H1 (cell line): ENCODE data around the gene IER3IP1. TPM values are rescaled to one million over a fixed set of nuclear protein-coding genes. Genes with fewer than 3 reads are reported as not detected.

Experiments
- CTCF ChIA-PET: fragments of 300-600 bp; sonication (Branson Sonifier 250); formaldehyde crosslinking; loops from one replicate; lab custom pipeline; 2021; ENCODE audit not compliant: partially characterized antibody; lab: Charles Lee
- POLR2A ChIA-PET: fragments of 300-600 bp; sonication (Branson Sonifier 250); formaldehyde crosslinking; loops from one replicate; lab custom pipeline; 2021; ENCODE audit warnings: inconsistent platforms; ENCODE audit not compliant: partially characterized antibody; lab: Charles Lee
- DNase-seq, 2 experiments: peaks; one replicate each; pipeline versions ENCODE4 v3.0.0 to v3.0.0-alpha.2; 2010 to 2022; ENCODE audit warnings: low spot score in 2 of 2, low read depth in 1 of 2, mixed read lengths in 1 of 2
- FAIRE-seq: peaks from 2 replicates; lab custom pipeline; 2011; peaks lifted over from hg19 to GRCh38; lab: Jason Lieb, UNC
- H2AFZ ChIP-seq: 2 replicates; pipeline ENCODE4 v1.8.1; 2012; ENCODE audit warnings: low read length, inconsistent platforms
- H2AK5ac ChIP-seq: 2 replicates; pipeline ENCODE4 v1.6.1; 2013; ENCODE audit warnings: low read depth, low read length
- H2BK120ac ChIP-seq: replicated peaks from 2 replicates; pipeline ENCODE3; 2013; ENCODE audit warnings: low read depth, low read length, inconsistent platforms
- H2BK12ac ChIP-seq: 2 replicates; pipeline ENCODE4 v1.6.1; 2013; ENCODE audit warnings: low read depth, low read length
- H2BK15ac ChIP-seq: 2 replicates; pipeline ENCODE4 v1.6.1; 2013; ENCODE audit warnings: low read length
- H2BK20ac ChIP-seq: 2 replicates; pipeline ENCODE4 v1.6.1; 2013; ENCODE audit warnings: low read length
- H2BK5ac ChIP-seq: 2 replicates; pipeline ENCODE4 v1.6.1; 2013; ENCODE audit warnings: low read depth, low read length
- H3K14ac ChIP-seq: 2 replicates; pipeline ENCODE4 v1.6.1; 2013; ENCODE audit warnings: inconsistent platforms; ENCODE audit not compliant: insufficient read length
- H3K18ac ChIP-seq: 2 replicates; pipeline ENCODE4 v1.6.1; 2013; ENCODE audit warnings: low read length; ENCODE audit errors: extremely low read depth
- H3K23ac ChIP-seq: 2 replicates; pipeline ENCODE4 v1.6.1; 2013; ENCODE audit warnings: inconsistent platforms; ENCODE audit not compliant: insufficient read length
- H3K23me2 ChIP-seq: 2 replicates; pipeline ENCODE4 v1.6.1; 2013; ENCODE audit warnings: low read depth, low read length
- H3K27ac ChIP-seq: 2 replicates; pipeline ENCODE4 v1.6.1; 2011; ENCODE audit warnings: low read depth, low read length, inconsistent platforms
- H3K27me3 ChIP-seq, 4 experiments: replicated peaks in 1 of 4; 1 replicate in 1 of 4; 2 replicates in 3 of 4; pipeline versions ENCODE4 v1.6.1 to v1.8.1; 2011 to 2013; ENCODE audit warnings: low read length in 3 of 4, mild to moderate bottlenecking in 3 of 4, inconsistent platforms in 2 of 4, mixed read lengths in 2 of 4, moderate library complexity in 1 of 4; ENCODE audit not compliant: control insufficient read depth in 3 of 4, insufficient read depth in 3 of 4; ENCODE audit errors: extremely low read depth in 1 of 4
- H3K36me3 ChIP-seq, 4 experiments: 2 replicates each; pipeline versions ENCODE4 v1.6.1 to v1.8.1; 2011 to 2013; ENCODE audit warnings: mild to moderate bottlenecking in 4 of 4, low read length in 3 of 4, moderate library complexity in 2 of 4, control low read depth in 1 of 4, inconsistent platforms in 1 of 4; ENCODE audit not compliant: insufficient read depth in 4 of 4, control insufficient read depth in 2 of 4
- H3K4ac ChIP-seq: replicated peaks from 2 replicates; pipeline ENCODE3; 2013; ENCODE audit warnings: low read length, low read depth, mixed read lengths, inconsistent platforms; ENCODE audit not compliant: insufficient read length
- H3K4me1 ChIP-seq, 4 experiments: replicated peaks in 1 of 4; 1 replicate in 1 of 4; 2 replicates in 3 of 4; pipeline versions ENCODE4 v1.6.1 to v1.8.1; 2011 to 2013; ENCODE audit warnings: low read length in 3 of 4, inconsistent platforms in 2 of 4, mixed read lengths in 1 of 4; ENCODE audit not compliant: insufficient read depth in 4 of 4, control insufficient read depth in 3 of 4
- H3K4me2 ChIP-seq, 2 experiments: 2 replicates each; pipeline versions ENCODE4 v1.6.1 to v1.8.1; 2011 to 2013; ENCODE audit warnings: low read depth in 2 of 2, low read length in 2 of 2, control low read depth in 1 of 2, inconsistent platforms in 1 of 2, mild to moderate bottlenecking in 1 of 2; ENCODE audit not compliant: insufficient read depth in 1 of 2
- H3K4me3 ChIP-seq, 4 experiments: fragments of 200-600, 300-600 bp in 1 of 4; sonication (generic), shearing (Covaris generic), sonication (Bioruptor Twin) in 1 of 4; 2 replicates each; pipeline versions ENCODE4 v1.5.1 to v1.8.1; 2011 to 2016; ENCODE audit warnings: low read length in 4 of 4, low read depth in 3 of 4, control low read depth in 2 of 4, inconsistent platforms in 2 of 4, mild to moderate bottlenecking in 2 of 4, mixed read lengths in 1 of 4, moderate library complexity in 1 of 4; ENCODE audit not compliant: insufficient read depth in 2 of 4; ENCODE audit errors: extremely low read depth in 1 of 4
- H3K56ac ChIP-seq: replicated peaks from 2 replicates; pipeline ENCODE3; 2013; ENCODE audit warnings: low read depth, mild to moderate bottlenecking, mixed read lengths, low read length, inconsistent platforms; ENCODE audit not compliant: insufficient read length
- H3K79me1 ChIP-seq: 2 replicates; pipeline ENCODE4 v1.6.1; 2013; ENCODE audit warnings: low read depth, low read length, control low read depth
- H3K79me2 ChIP-seq, 2 experiments: 2 replicates each; pipeline versions ENCODE4 v1.6.1 to v1.8.1; 2012 to 2013; ENCODE audit warnings: low read length in 2 of 2, mild to moderate bottlenecking in 2 of 2, inconsistent platforms in 1 of 2; ENCODE audit not compliant: insufficient read depth in 2 of 2, control insufficient read depth in 1 of 2
- H3K9ac ChIP-seq, 4 experiments: replicated peaks in 1 of 4; 1 replicate in 1 of 4; 2 replicates in 3 of 4; pipeline versions ENCODE4 v1.6.1 to v1.8.1; 2011 to 2013; ENCODE audit warnings: low read depth in 3 of 4, low read length in 3 of 4, control low read depth in 2 of 4, mild to moderate bottlenecking in 2 of 4, moderate library complexity in 2 of 4, inconsistent platforms in 1 of 4; ENCODE audit errors: extremely low read depth in 1 of 4
- H3K9me3 ChIP-seq, 2 experiments: 2 replicates each; pipeline versions ENCODE4 v1.6.1 to v1.8.1; 2012 to 2013; ENCODE audit warnings: mild to moderate bottlenecking in 2 of 2, moderate library complexity in 2 of 2, control low read depth in 1 of 2, inconsistent platforms in 1 of 2, low read depth in 1 of 2, low read length in 1 of 2, mixed read lengths in 1 of 2; ENCODE audit not compliant: insufficient read depth in 2 of 2
- H4K20me1 ChIP-seq, 2 experiments: replicated peaks in 1 of 2; 2 replicates each; pipeline versions ENCODE3 to v1.8.1; 2011 to 2013; ENCODE audit warnings: inconsistent platforms in 2 of 2, low read length in 2 of 2, mild to moderate bottlenecking in 1 of 2; ENCODE audit not compliant: insufficient read depth in 2 of 2, control insufficient read depth in 1 of 2
- H4K5ac ChIP-seq: 2 replicates; pipeline ENCODE4 v1.6.1; 2013; ENCODE audit warnings: low read length, low read depth, mixed read lengths, inconsistent platforms; ENCODE audit not compliant: insufficient read length
- H4K8ac ChIP-seq: 2 replicates; pipeline ENCODE4 v1.8.0; 2013; ENCODE audit warnings: mild to moderate bottlenecking, moderate library complexity, low read length, inconsistent platforms; ENCODE audit not compliant: insufficient read depth; ENCODE audit errors: extremely low read depth
- H4K91ac ChIP-seq: replicated peaks from 2 replicates; pipeline ENCODE3; 2013; ENCODE audit warnings: low read length, mixed read lengths, inconsistent platforms; ENCODE audit not compliant: insufficient read length
- CTBP2 ChIP-seq: IDR thresholded peaks from 2 replicates; pipeline ENCODE4 v1.7.0; 2011; ENCODE audit warnings: borderline replicate concordance, mild to moderate bottlenecking, moderate library complexity, mixed read lengths, low read length; ENCODE audit not compliant: insufficient read depth, insufficient read length
- MAFK ChIP-seq: IDR thresholded peaks from 2 replicates; pipeline ENCODE4 v1.6.1; 2012; ENCODE audit warnings: low read depth, mild to moderate bottlenecking, improper control_type of control experiment, low read length
- NRF1 ChIP-seq: IDR thresholded peaks from 2 replicates; pipeline ENCODE4 v1.6.1; 2011; ENCODE audit warnings: mild to moderate bottlenecking, low read depth, low read length, improper control_type of control experiment
- POLR2A ChIP-seq, 2 experiments: IDR thresholded peaks; 1 replicate in 1 of 2; 2 replicates in 1 of 2; pipeline ENCODE4 v1.6.1; 2011; ENCODE audit warnings: low read depth in 2 of 2, low read length in 2 of 2, mild to moderate bottlenecking in 2 of 2; ENCODE audit errors: control extremely low read depth in 1 of 2
- POU5F1 ChIP-seq: IDR thresholded peaks from 2 replicates; pipeline ENCODE4 v1.6.1; 2011; ENCODE audit warnings: low read depth, mild to moderate bottlenecking, low read length, moderate library complexity
- SIN3A ChIP-seq, 2 experiments: IDR thresholded peaks in 1 of 2; conservative IDR thresholded peaks in 1 of 2; 2 replicates each; pipeline ENCODE4 v1.6.1; 2011 to 2012; ENCODE audit warnings: low read length in 2 of 2, improper control_type of control experiment in 1 of 2, low read depth in 1 of 2, mild to moderate bottlenecking in 1 of 2
- SP1 ChIP-seq: IDR thresholded peaks from 2 replicates; pipeline ENCODE4 v1.6.1; 2011; ENCODE audit warnings: low read depth, low read length
- TAF1 ChIP-seq: IDR thresholded peaks from 2 replicates; pipeline ENCODE4 v1.6.1; 2011; ENCODE audit warnings: mild to moderate bottlenecking, low read depth, low read length
- TAF7 ChIP-seq: optimal IDR thresholded peaks from 2 replicates; pipeline ENCODE3; 2011; ENCODE audit warnings: low read depth, mild to moderate bottlenecking, inconsistent platforms, low read length, moderate library complexity, borderline replicate concordance
- TCF12 ChIP-seq: IDR thresholded peaks from 2 replicates; pipeline ENCODE4 v1.6.1; 2011; ENCODE audit warnings: low read depth, mild to moderate bottlenecking, low read length
- WGBS, 2 experiments: shearing (Covaris generic) in 1 of 2; methylation state at CpG; one replicate each; pipeline versions ENCODE4 v1.1.6 to v1.1.7; 2013 to 2015; ENCODE audit warnings: low lambda C conversion rate in 2 of 2, mixed read lengths in 2 of 2, inconsistent platforms in 1 of 2, low coverage in 1 of 2, missing lambda C conversion rate in 1 of 2; ENCODE audit not compliant: insufficient replicate concordance in 2 of 2, insufficient coverage in 1 of 2, insufficient read length in 1 of 2; ENCODE audit errors: extremely low coverage in 1 of 2, missing lambda C conversion rate in 1 of 2; 5-methylcytosine and 5-hydroxymethylcytosine counted together
- polyA plus RNA-seq, 7 experiments: library from polyadenylated mRNA; depleted of rRNA in 3 of 7; stranded (reverse) in 5 of 7; unstranded in 2 of 7; fragments of >200 nt in 5 of 7; fragments of 200-250 nt in 2 of 7; gene quantifications; 1 replicate in 5 of 7; 2 replicates in 1 of 7; 4 replicates in 1 of 7; pipeline versions ENCODE4 v1.2.1 to v1.2.3, GENCODE V29; 2011 to 2013; ENCODE audit warnings: missing spikeins in 2 of 7, mixed read lengths in 2 of 7
- total RNA-seq: library from RNA; stranded (reverse); fragmentation: NEBNext Ultra II Directional; extraction: Animal tissue kit (Norgen Biotek cat#: 25700); gene quantifications from 2 replicates; pipeline ENCODE4 v1.2.1, GENCODE V29; 2021

Gene IER3IP1
- total and polyA plus RNA-seq, 2 of the 8 experiments (the other 6 are each of a cell fraction or from before 2014, with no cell fraction given) = 6.0 to 8.5 TPM

- H3K23ac ChIP-seq = no peak overlapping the region
Observed at GRCh38 chr18:47143899-47144485, 32.2 kb downstream of the IER3IP1 start.

More at GRCh38 chr18:47143899-47144485, 32.2 kb downstream of the IER3IP1 start:
- CTCF ChIA-PET = no interaction called here
- no peak overlapping the region for H3K18ac ChIP-seq
- H3K27me3 ChIP-seq = no peaks in the 10 kb centered on the region
- no peak overlapping the region for H4K5ac ChIP-seq
- DNase-seq = no peak
- H3K4ac ChIP-seq = no peak overlapping the region
- no peak overlapping the region for H4K91ac ChIP-seq
- TF ChIP-seq CTBP2 (no peak), TCF12 (no peak), POLR2A (IDR thresholded peaks at IDR 0.05; ENCODE audit: control extremely low read depth in 1 of 2, low read depth in 2 of 2, low read length in 2 of 2) (no peak), MAFK (no peak), POU5F1 (no peak), TAF1 (no peak), SP1 (no peak), TAF7 (no peak), SIN3A (conservative IDR thresholded peaks at IDR 0.05 in 1 of 2, IDR thresholded peaks at IDR 0.05 in 1 of 2; ENCODE audit: low read depth in 1 of 2, low read length in 2 of 2) (no peak), NRF1 (no peak)
- no peak overlapping the region for H3K27ac ChIP-seq
- no peak overlapping the region for H2BK120ac ChIP-seq
- no peaks in the 10 kb centered on the region for H3K36me3 ChIP-seq
- no peak overlapping the region for H2AFZ ChIP-seq
- H4K20me1 ChIP-seq = peaks cover 0 to 6% of the 10 kb centered on the region in 2 experiments
- no peak overlapping the region for H3K9ac ChIP-seq
- no peak overlapping the region for H2BK15ac ChIP-seq
- no peak for FAIRE-seq
- POLR2A ChIA-PET = no interaction called here
- no peak overlapping the region for H3K56ac ChIP-seq
- H2BK5ac ChIP-seq = no peak overlapping the region
- no peak overlapping the region for H2AK5ac ChIP-seq
- no peak overlapping the region for H2BK20ac ChIP-seq
- H3K14ac ChIP-seq = no peak overlapping the region
- H3K79me1 ChIP-seq = peaks cover 2% of the 10 kb centered on the region; the same call in 1 of the 2 replicates
- no peak overlapping the region for H3K4me2 ChIP-seq
- H3K4me3 ChIP-seq = no peak overlapping the region
- H2BK12ac ChIP-seq = no peak overlapping the region
- no peaks in the 10 kb centered on the region for H3K4me1 ChIP-seq
- H3K23me2 ChIP-seq = no peaks in the 10 kb centered on the region
- WGBS, 2 experiments = 88% methylated on average over 4 of the region's 4 CpGs; no CpG with 5 or more reads in 1 of the 2 experiments
- no peaks in the 10 kb centered on the region for H3K9me3 ChIP-seq
- no peak overlapping the region for H4K8ac ChIP-seq
- peaks cover 8 to 89% of the 10 kb centered on the region in 2 experiments; a peak in 3 of 4 replicates for H3K79me2 ChIP-seq
